Measurements from ENCODE around the gene SLC35E4.
"Not testable (repeated sequence)": the region's sequence is repeated elsewhere in the genome, so short reads cannot be mapped to it uniquely, and the experiment has no call there.

SLC35E4 gene

GRCh38 chr22:30612789-30613188 lies 22.8 kb upstream of the SLC35E4 start:
- DNase-seq = no peak

GRCh38 chr22:30614268-30614667 lies 21.3 kb upstream of the SLC35E4 start:
- no peak for DNase-seq

- DNase-seq = no peak
These were observed 20.7 kb upstream of the SLC35E4 start for GRCh38 chr22:30614879-30615278.

GRCh38 chr22:30615543-30615954 lies 20.0 kb upstream of the SLC35E4 start:
- DNase-seq = no peak

- DNase-seq = no peak
These were observed 17.8 kb upstream of the SLC35E4 start for GRCh38 chr22:30617819-30618218.

- not testable (repeated sequence) for DNase-seq
These were observed 15.7 kb upstream of the SLC35E4 start for GRCh38 chr22:30619909-30620308.

- DNase-seq = no peak
These were observed 9.2 kb upstream of the SLC35E4 start for GRCh38 chr22:30626413-30626812.

GRCh38 chr22:30627471-30627870 lies 8.1 kb upstream of the SLC35E4 start:
- no peak for DNase-seq

GRCh38 chr22:30628491-30628890 lies 7.1 kb upstream of the SLC35E4 start:
- DNase-seq = no peak

- DNase-seq = not testable (repeated sequence)
These were observed 4.1 kb upstream of the SLC35E4 start for GRCh38 chr22:30631469-30631868.

GRCh38 chr22:30634471-30635233 lies 929 bp upstream of the SLC35E4 start:
- DNase-seq = peak; percentile 62 to 82 (median 64)

GRCh38 chr22:30636226-30637077 lies 871 bp downstream of the SLC35E4 start:
- DNase-seq = peak in 2 of 3 experiments; percentile 58 to 63

- no peak for DNase-seq
These were observed 2.1 kb downstream of the SLC35E4 start for GRCh38 chr22:30637701-30638114.

- DNase-seq = no peak
These were observed 4.8 kb downstream of the SLC35E4 start for GRCh38 chr22:30640361-30640760.

GRCh38 chr22:30640839-30641430 lies 5.4 kb downstream of the SLC35E4 start:
- no peak for DNase-seq

GRCh38 chr22:30643055-30643875 lies 7.7 kb downstream of the SLC35E4 start:
- no peak for DNase-seq

GRCh38 chr22:30646518-30647160 lies 11.1 kb downstream of the SLC35E4 start:
- DNase-seq = no peak

- no peak for DNase-seq
These were observed 12.0 kb downstream of the SLC35E4 start for GRCh38 chr22:30647536-30647935.

GRCh38 chr22:30648825-30649224 lies 13.2 kb downstream of the SLC35E4 start:
- DNase-seq = no peak

- DNase-seq = no peak
These were observed 13.9 kb downstream of the SLC35E4 start for GRCh38 chr22:30649430-30650007.

GRCh38 chr22:30650508-30651116 lies 15.0 kb downstream of the SLC35E4 start:
- DNase-seq = no peak

Measured in NCI-H1417 (cell line).